HG03442 (cell line): Measurements from ENCODE around the gene TNMD.
A peak's percentile ranks its signal among the peaks of the same experiment; 100 is the strongest.
"Not testable (repeated sequence)": the region's sequence is repeated elsewhere in the genome, so short reads cannot be mapped to it uniquely, and the experiment has no call there.

ENCODE experiments used
- ATAC-seq: cut with Tn5 transposase; IDR thresholded peaks from one replicate; pipeline ENCODE4 v1.9.1; 2021; ENCODE audit warnings: mild to moderate bottlenecking, moderate library complexity; ENCODE audit not compliant: unreplicated experiment

The TNMD gene

DNA sequence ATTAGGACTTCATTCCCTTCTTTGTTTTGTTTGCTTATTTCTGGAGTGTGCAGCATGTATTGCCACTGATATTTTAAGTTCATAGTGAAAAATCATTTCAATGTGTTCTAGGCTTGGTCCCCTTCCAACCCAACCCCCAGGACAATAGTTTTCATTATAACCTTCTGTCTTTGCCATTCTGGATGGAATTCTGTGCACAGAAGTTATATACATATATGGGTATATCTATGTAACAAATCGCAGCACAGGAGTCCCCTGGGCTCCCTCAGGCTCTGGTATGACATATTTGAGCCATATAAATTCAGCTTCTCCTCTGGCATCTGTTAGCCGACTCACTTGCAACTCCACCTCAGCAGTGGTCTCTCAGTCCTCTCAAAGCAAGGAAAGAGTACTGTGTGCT, at the start of gene TNMD:
Gene TNMD (plus strand): TSS at position 326 of the 400 bp plus-strand sequence. CDS start 83 bp downstream, outside the sequence.
- no peak for ATAC-seq

DNA sequence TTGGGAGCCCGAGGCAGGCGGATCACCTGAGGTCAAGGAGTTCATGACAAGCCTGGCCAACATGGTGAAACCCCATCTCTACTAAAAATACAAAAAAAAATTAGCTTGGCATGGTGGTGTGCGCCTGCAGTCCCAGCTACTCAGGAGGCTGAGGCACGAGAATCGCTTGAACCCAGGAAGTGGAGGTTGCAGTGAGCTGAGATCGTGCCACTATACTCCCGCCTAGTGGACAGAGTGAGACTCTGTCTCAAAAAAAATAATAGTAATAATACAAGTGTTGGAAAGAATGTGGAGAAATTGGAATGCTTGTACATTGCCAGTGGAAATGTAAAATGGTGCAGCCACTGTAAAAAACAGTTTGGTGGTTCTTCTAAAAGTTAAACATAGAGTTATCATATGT, 19.2 kb upstream of the TNMD start:
- not testable (repeated sequence) for ATAC-seq

DNA sequence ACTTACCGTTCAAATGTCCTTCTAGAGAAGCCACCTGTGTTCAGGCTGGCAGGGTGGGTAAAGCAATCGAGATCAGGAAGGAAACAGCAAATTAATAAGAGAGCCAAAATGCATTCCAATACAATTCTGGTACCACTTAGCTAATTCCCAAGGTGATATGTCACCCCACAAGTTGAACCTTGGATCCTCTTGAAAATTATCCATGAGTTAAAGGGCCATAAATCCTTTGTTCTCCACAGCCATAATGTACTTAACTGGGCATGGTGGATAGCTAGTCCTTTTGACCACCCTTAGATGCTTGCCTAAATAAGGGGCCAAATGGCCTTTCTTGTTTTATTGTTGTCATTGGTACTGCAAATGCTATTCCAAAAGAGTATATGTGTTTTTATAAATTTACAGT, 2.0 kb downstream of the TNMD start:
- no peak for ATAC-seq

DNA sequence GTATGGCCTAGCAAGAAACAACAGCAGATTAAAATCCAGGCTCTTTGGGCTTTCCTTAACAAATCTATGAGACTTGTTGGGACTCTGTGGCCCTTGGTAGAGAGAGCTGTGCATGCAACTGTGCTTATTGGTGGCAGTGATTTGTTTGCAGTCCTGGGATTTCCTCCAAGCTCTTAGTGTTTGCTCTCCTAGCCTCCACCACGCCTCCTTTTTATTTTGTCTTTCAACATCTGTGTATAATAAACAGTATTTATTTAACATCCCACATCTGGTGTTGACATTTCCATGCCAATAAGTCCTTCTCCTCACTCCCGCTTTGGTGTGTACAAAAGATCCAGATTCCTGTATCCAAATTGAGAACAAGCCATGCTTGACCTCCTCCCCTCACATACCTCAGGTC, 3.1 kb downstream of the TNMD start:
- no peak for ATAC-seq

DNA sequence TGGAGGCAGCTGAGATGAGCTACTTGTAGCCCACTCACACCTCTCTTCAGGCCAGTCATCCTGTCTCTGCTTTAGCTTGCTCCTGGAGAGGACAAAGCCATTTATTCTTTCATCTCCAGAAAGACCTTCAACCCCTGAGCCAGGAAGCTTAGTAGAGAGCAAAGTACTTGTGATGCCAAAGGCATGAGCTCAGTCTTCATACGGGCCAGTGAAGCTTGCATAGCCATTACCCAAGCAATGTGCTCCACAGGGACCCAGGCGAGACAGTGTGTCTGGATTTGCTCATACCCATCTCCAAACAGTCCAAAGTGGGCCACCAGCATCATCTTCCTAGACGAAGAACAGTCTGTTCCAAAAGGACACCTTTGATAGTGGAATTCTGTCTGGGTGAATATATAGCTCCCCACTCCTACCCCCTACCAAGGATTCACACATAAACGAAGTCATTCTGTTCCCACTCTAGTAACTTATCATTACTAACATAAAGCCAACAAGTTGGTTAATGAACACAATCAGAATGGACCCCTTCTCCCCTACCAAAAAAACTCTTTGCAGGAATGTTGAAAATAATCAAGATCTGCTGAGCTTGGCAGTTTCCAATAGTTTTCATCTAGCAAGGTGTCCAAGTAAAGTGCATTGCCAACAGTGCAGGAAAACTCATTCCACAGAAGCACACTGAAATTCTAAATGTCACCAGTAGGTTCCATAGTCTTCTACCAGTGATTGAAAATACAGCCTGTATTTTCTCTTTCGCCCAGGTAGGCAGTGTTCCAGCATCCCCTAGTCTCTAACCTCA, 6.7 kb downstream of the TNMD start:
- ATAC-seq: no peak

DNA sequence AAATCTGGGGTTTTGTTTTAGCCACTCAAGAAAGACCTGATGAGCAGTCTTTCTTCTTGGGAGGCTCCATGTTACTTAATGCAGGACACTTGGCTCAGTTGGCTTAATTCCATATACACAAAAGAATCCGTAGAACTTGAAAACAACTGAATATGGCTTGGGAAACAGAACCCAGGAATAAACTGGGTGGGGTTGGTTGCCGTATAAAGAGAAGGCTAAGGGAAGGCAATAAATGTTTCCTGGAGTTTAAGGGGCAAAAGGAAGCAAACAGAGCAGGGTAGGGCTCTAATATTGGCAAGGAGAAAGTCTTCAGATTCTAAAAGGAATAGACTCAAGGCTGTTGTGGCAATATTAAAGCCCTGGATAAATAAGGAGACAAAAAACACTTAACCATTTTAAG, 8.4 kb downstream of the TNMD start:
- no peak for ATAC-seq

DNA sequence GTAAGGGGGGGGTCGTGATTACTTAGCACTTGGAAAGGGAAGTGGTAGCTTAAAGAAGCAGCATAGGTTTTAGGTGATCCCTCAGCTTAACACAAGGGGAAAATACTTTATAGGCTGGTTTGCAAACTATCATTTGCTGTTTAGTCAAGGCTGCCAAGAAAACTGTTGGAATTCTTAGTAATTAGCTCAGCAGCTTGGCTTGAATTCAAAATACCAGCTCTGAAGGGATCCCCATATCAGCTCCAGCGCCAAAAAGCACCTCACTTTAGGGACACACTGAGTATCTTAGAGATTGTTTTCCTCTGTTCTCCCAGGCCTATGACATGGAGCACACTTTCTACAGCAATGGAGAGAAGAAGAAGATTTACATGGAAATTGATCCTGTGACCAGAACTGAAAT, 8.8 kb downstream of the TNMD start:
- ATAC-seq: no peak

DNA sequence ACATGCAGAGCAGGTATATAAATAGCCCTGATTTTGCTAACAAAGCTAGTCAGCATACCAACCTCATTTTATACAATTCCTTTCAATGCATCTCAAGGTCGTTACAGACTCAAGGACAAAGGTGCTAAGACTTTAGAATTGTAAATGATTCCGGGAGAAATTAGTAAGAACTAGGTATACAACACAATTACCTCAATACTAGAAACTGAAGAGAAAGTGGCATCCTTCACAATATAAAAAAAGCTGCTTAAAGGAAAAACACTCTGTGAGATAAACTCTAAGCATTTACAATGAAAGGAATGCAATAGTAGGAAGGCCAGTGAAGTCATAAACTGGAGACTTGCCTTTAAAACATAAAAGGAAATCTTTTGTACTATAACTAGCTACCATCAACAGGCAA, 11.9 kb downstream of the TNMD start:
- no peak for ATAC-seq

DNA sequence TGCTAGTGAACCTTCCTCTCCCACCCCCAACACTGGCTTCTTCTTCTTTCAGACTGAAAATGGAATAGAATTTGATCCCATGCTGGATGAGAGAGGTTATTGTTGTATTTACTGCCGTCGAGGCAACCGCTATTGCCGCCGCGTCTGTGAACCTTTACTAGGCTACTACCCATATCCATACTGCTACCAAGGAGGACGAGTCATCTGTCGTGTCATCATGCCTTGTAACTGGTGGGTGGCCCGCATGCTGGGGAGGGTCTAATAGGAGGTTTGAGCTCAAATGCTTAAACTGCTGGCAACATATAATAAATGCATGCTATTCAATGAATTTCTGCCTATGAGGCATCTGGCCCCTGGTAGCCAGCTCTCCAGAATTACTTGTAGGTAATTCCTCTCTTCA, 14.7 kb downstream of the TNMD start:
- no peak for ATAC-seq

DNA sequence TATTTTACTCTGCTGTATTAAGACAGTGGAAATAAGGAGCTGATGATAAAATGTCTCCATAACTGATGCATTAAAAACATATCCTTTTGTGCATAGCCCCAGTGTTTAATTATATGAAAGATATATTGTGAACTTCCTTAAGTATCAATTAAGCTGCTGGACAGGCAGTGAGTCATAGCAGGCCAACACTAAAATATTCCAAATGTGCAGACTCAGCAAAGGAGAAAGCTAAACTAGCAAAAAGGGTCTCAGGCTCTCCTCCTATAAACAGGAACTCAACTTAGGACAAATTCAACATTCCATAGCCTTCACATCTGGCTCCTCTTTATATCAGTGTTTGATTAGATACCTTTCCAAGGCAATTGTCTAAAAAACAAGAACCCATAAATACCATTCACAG, 15.6 kb downstream of the TNMD start:
- ATAC-seq: no peak

DNA sequence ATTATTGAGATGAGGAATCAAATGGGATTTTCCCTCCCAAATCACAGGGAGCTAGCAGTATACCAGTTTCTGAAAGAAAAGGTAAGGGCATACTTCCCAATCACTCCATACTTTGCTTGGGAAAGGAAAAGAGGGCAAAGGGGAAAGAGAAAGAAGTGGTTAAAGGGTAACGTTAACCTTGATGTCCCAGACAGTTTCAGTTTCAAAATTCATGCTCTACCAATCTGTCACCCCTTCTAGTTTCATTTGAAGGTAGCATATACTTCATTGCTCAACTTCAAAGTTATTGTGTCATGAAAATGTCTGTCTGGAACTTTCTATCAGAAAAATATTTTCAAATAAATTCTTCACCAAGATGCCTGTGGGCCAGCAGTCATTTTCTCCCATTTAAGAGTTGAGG, 16.0 kb downstream of the TNMD start:
- ATAC-seq: no peak

DNA sequence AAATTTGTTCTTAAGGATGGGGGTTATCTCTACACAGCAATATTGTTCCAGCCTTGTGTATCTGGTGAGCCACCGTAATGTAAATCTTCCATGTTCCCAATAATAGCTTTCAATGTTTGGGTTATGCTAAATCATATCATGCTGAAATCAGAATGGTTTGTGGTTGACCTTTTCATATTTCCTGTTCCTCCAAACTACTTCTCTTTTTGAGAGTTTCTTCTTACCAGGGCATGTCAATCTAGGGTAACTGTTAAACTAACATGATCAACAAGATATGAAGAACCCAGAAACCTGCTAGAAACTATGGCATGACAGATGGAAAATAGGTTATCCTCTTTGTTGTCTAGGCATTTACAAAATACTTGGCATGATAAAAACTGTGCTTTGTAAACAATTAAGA, 22.0 kb downstream of the TNMD start:
- no peak for ATAC-seq

DNA sequence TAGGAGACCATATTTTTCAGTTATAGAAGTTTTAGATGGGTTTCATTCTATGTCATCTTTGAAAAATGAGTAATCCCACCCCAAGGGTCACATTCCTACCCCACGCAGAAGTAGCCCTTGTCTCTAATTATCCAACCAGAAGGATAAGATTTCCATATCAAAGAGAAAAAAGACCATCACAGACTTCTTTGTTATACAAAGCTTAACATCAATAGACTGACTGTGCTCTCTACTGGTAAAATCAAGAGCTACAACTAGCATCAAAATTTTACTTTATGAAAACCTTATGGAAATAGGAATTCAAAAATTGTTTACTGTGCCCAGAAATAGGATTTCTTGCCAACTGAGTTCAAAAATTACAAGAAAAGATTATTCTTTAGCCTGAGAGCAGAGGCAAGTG, 24.9 kb downstream of the TNMD start:
- no peak for ATAC-seq

DNA sequence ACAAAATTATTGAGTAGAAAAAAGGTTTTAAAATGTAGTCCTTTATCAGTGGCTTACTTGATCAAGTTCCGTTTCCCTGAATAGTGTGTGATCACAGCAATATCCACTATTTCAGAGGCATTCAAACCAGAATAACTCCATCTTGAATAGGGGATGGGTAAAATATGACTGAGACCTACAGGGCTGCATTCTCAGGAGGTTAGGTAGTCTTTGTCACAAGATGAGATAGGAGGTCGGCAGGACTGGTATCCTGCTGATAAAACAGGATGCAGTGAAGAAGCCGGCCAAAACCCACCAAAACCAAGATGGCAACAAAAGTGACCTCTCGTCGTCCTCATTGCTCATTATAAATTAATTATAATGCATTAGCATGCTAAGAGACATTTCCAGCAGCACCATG, 27.2 kb downstream of the TNMD start:
- no peak for ATAC-seq

DNA sequence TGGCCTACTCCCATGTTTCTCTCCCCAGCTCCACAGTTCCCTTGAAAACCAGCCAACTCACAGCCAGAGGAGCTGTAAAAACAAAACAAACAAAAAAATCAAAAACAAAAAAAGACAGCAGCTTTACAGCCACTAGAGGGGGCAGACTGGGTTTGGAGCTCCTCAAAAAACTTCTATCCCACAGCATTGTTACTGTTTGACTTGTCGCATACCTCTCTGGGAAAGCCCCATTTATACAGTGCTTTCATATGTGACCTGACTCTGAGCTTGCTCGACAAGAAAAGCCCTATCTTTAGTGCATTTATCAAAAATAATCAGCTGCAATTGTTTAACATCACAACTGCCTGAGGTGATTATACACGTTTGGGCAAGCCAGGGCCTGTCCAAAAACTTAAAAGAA, 30.3 kb downstream of the TNMD start:
- peak; percentile 100 for ATAC-seq

DNA sequence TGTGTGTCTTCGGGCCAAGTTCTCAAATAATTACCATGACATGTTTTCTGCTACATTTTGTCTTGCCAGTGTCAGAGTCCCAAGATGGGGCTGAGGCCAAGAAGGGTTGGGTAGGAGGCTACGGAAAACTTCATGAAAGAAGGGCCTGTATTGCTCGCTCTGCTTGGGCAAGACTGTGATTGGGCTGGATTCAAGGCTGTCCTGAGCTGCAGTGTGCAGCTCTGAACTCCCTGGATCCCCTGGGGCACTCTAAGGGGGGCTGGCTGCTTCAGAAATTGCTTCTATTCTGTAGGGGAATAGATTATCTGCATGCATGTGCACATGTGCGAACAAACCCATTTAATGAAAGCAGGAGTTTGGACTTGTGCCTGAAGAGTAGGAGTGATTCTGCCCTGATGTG, 38.3 kb downstream of the TNMD start:
- ATAC-seq: no peak

DNA sequence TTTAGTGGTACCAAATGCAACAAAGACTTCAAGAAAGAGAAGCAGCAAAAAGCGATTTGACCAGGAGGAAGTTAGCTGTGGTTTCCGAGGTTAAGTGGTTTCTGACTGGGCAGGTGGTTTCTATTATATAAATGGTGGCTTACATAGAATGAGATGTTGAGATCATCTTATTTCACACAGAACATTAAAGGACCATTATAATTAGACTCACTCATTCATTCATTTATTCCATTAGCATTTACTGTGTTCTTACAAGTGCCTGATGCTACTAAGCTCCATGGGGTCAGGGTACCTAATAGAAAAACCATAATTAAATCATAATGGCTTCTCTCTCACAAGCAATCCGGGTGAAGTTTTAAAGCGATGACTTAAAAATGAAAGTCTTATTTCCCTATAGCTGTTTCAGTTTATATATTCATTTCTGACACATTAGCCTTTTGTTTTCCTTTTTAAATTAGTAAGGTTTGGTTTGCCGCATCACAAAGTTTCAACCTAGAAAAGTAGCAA, 41.3 kb downstream of the TNMD start:
- ATAC-seq: peak; percentile 96

DNA sequence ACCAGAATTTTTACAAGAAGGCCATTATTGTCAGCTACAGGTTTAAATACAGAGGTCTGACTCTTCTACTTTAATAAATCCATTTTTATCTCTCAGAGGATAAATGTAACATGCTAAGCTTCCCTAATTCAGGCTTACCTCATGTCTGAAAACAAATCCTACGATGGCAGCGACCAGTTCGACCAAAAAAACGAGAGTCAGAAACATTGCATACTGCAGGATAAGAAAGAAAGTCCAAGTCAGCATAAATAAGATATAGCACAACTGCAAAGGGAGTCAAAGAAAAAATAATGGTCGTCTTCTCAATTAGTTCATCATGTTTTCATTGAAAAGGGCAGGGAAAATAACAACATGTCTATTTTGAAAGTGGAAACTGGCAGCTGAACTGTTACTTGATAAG, 50.3 kb downstream of the TNMD start:
- no peak for ATAC-seq

DNA sequence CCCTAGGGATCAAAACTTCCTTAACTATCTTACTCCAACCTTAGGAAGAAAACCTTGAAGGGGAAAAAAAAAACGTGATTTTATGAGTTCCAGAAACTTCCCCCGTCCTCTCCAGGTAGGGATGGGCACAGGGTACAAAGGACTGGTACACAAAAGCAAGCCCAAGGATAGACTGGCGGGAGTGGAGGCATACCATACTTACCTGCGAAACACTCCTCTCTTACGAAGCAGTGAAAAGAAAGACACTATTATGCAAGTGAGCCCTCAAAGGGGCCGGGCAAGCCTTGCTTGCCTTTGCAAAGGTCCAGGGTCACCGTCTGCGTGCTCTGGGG, 51.2 kb downstream of the TNMD start:
- no peak for ATAC-seq

DNA sequence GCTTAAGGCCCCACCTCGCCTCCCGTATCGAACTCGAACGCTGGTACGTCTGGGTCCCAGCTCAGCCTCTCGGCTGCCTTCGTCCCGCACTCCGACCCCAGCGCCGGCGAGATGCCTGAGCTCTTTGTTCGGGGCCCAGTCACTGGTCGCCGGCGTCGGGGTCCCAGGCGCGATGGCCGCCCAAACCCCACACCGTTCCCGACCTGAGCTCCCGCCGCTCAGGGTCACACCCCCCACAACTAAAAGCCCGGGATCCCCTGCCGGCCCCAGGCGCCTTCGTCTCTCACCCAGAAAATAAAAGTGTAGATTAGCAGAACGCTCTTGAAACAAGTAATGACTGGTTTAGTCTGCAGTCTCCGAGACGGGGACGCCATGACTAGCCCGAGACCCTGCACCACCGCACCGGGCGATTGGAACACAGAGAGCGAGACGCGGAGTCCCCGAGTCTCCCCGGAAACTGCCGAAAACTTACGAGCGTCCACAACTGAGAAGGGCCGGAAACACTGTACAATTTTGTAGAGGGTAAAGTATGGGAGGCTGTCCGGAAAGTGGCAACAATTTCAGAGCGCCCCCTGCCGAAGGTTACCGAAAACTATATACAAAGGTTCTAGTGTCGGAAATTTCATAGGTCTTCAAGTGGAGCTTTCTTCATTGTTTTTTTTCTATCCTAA, 51.7 kb downstream of the TNMD start, which contains the start of gene TSPAN6:
Gene TSPAN6 (minus strand): TSS at position 486 of the 671 bp plus-strand sequence. CDS start 112 bp downstream, at position 374.
- peak; percentile 86 for ATAC-seq

DNA sequence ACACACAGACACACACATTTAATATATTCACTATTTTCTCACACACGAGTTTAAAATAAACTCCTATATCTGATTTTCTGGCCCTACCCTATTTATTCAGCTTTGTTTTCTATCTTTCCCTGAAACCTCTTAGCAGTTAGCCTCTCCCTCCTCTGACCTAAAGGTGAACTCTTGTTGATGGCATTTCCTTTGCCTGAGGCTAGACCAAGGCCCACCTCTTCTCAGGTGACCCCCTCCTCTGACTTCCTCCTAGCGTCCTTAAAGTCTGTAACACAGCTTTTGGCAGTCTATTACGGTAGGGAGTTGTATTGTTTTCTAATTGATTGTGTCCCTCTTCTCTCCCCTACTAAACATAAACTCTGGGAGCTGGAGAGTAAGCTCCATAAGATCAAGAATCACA, 57.6 kb downstream of the TNMD start:
- no peak for ATAC-seq

DNA sequence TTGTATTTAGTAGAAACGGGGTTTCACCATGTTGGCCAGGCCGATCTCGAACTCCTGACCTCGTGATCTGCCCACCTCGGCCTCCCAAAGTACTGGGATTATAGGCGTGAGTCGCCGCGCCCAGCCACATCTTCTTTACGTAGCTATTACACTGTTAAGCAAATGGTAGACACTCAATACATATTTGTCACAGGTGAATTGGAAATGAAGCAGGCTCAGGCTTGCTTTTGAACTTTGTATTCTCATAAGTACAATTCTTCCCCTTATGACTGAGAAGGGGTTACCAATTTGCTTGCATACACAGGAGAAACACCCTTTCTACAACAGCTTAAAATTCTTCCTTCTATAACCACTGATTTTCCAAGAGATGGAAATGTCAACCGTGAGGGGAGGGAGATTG, 58.5 kb downstream of the TNMD start:
- no peak for ATAC-seq
